NB4 (cell line): ENCODE data around the gene FBXL17.

Experiments used
- CTCF ChIP-seq: IDR thresholded peaks from one replicate; pipeline ENCODE4 v1.5.1; 2012; ENCODE audit warnings: low read depth, low read length
- MYC ChIP-seq: IDR thresholded peaks from 2 replicates; pipeline ENCODE4 v1.6.1; 2011; ENCODE audit warnings: low read depth, low read length
- POLR2A ChIP-seq: IDR thresholded peaks from 2 replicates; pipeline ENCODE4 v1.6.1; 2011; ENCODE audit warnings: mild to moderate bottlenecking; ENCODE audit not compliant: insufficient read length; ENCODE audit errors: extremely low read depth

GRCh38 chr5:107889387-107889786 lies 492.5 kb downstream of the FBXL17 start:
- no peak for TF ChIP-seq CTCF
- TF ChIP-seq POLR2A: no peak
- TF ChIP-seq MYC: no peak
